ENCODE measurements around the gene POLR2E.

DNA sequence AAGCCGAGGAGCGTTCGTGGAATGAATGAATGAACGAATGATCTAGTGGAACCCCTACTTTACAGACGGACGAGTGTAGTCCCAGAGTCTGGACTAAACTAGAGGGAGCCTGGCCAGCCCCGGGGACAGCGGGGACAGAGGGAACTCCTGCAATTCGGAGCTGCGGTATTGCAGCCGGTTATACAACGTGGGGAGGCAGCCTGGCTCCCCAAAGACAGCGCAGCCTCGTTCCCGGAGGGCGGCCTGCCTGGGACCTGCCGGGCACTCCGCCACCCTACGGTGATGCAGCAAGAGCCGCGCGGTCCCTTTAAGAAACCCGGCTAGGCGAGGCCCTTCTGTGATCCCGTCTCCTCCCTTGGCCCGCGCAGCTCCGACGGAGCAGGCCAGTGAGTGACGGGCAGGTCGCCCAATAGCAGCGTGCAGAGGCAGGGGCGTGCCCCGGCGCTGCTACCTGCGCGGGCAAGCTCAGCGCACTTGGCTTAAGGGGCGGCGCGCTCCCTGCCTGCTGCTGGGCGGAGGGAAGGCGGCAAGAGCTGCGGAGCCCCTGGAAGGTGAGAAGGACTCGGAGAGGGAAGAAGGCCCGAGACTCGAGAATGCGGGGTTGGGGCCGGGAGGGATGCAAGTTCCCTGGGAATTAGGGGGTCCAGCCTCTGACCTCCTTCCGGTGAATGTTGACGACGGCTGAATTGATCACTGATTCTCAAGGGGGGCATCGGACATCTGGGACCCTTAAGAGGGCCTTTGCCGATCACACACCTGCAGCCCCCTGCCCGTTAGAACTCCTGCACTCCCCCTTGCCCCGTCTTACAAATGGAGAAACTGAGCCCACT, 55.3 kb downstream of the POLR2E start, which contains the start of gene ABCA7:
- TF ChIP-seq YY1 (IDR thresholded peaks at IDR 0.05) (peak; percentile 38), JUND (IDR thresholded peaks at IDR 0.05) (no peak), EGR1 (IDR thresholded peaks at IDR 0.05; ENCODE audit: low read depth in 2 of 2) (no peak), FOXA1 (IDR thresholded peaks at IDR 0.05) (no peak), RAD21 (IDR thresholded peaks at IDR 0.05) (peak in 1 of 2 donors; percentile 45), TAF1 (conservative IDR thresholded peaks at IDR 0.05) (no peak), GABPA (IDR thresholded peaks at IDR 0.05 in 1 of 2, conservative IDR thresholded peaks at IDR 0.05 in 1 of 2) (peak in 1 of 2 donors; percentile 63), HNF4A (conservative IDR thresholded peaks at IDR 0.05) (no peak)
- TF ChIP-seq, protein P1, sequence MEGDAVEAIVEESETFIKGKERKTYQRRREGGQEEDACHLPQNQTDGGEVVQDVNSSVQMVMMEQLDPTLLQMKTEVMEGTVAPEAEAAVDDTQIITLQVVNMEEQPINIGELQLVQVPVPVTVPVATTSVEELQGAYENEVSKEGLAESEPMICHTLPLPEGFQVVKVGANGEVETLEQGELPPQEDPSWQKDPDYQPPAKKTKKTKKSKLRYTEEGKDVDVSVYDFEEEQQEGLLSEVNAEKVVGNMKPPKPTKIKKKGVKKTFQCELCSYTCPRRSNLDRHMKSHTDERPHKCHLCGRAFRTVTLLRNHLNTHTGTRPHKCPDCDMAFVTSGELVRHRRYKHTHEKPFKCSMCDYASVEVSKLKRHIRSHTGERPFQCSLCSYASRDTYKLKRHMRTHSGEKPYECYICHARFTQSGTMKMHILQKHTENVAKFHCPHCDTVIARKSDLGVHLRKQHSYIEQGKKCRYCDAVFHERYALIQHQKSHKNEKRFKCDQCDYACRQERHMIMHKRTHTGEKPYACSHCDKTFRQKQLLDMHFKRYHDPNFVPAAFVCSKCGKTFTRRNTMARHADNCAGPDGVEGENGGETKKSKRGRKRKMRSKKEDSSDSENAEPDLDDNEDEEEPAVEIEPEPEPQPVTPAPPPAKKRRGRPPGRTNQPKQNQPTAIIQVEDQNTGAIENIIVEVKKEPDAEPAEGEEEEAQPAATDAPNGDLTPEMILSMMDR (IDR thresholded peaks at IDR 0.05; ENCODE audit: low read depth, low read length, missing input control), result no peak
- TF ChIP-seq, protein P2, sequence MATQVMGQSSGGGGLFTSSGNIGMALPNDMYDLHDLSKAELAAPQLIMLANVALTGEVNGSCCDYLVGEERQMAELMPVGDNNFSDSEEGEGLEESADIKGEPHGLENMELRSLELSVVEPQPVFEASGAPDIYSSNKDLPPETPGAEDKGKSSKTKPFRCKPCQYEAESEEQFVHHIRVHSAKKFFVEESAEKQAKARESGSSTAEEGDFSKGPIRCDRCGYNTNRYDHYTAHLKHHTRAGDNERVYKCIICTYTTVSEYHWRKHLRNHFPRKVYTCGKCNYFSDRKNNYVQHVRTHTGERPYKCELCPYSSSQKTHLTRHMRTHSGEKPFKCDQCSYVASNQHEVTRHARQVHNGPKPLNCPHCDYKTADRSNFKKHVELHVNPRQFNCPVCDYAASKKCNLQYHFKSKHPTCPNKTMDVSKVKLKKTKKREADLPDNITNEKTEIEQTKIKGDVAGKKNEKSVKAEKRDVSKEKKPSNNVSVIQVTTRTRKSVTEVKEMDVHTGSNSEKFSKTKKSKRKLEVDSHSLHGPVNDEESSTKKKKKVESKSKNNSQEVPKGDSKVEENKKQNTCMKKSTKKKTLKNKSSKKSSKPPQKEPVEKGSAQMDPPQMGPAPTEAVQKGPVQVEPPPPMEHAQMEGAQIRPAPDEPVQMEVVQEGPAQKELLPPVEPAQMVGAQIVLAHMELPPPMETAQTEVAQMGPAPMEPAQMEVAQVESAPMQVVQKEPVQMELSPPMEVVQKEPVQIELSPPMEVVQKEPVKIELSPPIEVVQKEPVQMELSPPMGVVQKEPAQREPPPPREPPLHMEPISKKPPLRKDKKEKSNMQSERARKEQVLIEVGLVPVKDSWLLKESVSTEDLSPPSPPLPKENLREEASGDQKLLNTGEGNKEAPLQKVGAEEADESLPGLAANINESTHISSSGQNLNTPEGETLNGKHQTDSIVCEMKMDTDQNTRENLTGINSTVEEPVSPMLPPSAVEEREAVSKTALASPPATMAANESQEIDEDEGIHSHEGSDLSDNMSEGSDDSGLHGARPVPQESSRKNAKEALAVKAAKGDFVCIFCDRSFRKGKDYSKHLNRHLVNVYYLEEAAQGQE (IDR thresholded peaks at IDR 0.05), result no peak
- TF ChIP-seq, protein P3, sequence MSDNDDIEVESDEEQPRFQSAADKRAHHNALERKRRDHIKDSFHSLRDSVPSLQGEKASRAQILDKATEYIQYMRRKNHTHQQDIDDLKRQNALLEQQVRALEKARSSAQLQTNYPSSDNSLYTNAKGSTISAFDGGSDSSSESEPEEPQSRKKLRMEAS (IDR thresholded peaks at IDR 0.05), result no peak
- TF ChIP-seq, protein P4, sequence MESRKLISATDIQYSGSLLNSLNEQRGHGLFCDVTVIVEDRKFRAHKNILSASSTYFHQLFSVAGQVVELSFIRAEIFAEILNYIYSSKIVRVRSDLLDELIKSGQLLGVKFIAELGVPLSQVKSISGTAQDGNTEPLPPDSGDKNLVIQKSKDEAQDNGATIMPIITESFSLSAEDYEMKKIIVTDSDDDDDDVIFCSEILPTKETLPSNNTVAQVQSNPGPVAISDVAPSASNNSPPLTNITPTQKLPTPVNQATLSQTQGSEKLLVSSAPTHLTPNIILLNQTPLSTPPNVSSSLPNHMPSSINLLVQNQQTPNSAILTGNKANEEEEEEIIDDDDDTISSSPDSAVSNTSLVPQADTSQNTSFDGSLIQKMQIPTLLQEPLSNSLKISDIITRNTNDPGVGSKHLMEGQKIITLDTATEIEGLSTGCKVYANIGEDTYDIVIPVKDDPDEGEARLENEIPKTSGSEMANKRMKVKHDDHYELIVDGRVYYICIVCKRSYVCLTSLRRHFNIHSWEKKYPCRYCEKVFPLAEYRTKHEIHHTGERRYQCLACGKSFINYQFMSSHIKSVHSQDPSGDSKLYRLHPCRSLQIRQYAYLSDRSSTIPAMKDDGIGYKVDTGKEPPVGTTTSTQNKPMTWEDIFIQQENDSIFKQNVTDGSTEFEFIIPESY (IDR thresholded peaks at IDR 0.05), result no peak
- TF ChIP-seq, protein P5, sequence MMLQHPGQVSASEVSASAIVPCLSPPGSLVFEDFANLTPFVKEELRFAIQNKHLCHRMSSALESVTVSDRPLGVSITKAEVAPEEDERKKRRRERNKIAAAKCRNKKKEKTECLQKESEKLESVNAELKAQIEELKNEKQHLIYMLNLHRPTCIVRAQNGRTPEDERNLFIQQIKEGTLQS (IDR thresholded peaks at IDR 0.05), result no peak
